ENCODE data around the gene CHRNB1.
"Not testable (repeated sequence)": the region's sequence is repeated elsewhere in the genome, so short reads cannot be mapped to it uniquely, and the experiment has no call there.

The CHRNB1 gene

DNA sequence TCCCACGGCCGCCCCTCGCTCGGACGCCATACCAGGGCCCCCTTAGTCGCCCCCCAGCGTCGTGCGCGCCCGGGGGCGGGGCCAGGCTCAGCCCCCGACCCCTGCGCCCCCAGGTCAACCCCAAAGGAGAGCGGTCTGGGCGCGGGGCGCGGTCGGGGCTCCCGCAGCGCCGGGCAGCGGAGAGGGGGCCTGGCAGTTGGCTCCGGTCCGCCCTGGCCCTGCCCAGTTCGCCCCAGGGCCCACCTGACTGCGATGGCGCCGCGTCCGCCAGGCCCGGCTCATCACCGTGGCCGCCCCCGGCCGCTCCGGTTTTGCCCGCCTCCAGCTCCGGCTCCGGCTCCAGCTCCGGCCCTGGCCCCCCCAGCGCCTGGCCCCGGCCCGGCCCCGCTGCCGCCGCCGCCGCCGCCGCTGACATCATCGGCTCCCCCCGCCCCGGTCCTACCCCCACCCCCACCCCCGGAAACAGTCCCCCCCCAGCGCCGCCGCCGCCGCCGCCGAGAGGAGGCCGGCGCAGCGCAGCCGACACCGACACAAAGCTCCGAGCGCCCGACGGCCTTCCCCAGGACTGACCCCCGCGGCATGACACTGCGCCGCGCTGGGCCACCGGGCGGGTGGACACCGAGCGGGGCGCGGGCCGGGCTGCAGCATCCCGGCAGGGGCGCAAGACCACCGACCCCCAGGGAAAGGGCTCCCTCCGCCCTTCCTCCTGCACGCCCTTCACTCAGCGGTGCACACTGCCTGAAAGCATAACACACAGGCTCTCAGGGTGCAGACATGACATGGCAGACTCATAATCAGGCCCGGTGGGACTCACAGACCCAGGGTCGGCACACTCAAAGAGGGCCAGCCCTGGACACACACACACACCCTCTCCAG lies 34.6 kb downstream of the CHRNB1 start, which contains the start of gene ZBTB4:
Gene ZBTB4 (minus strand): TSS at position 419 of the 876 bp plus-strand sequence. CDS start 12,830 bp downstream, outside the sequence.
- H3K4me3 ChIP-seq (ENCODE audit: low read depth in 1 of 2, low read length in 2 of 2) = peak within 1 kb of the TSS; percentile 65 to 77
- H3K27me3 ChIP-seq (ENCODE audit: insufficient read depth, low read length, poor library complexity) = no peaks in the 10 kb centered on the region
- peak within 1 kb of the TSS; percentile 98 for H3K9ac ChIP-seq (ENCODE audit: low read depth, low read length)
- H4K20me1 ChIP-seq (ENCODE audit: insufficient read depth, low read length) = peaks cover 32% of the 10 kb centered on the region
- no peaks in the 10 kb centered on the region for H3K9me3 ChIP-seq (ENCODE audit: insufficient read depth, low read length, severe bottlenecking)
- peak within 1 kb of the TSS; percentile 73 for H2AFZ ChIP-seq (ENCODE audit: low read depth, low read length)
- H3K79me2 ChIP-seq (ENCODE audit: insufficient read depth, low read length) = peaks cover 61% of the 10 kb centered on the region
- peaks cover 3% of the 10 kb centered on the region for H3K36me3 ChIP-seq (ENCODE audit: insufficient read depth, low read length)
- peak within 1 kb of the TSS; percentile 88 for H3K4me2 ChIP-seq (ENCODE audit: insufficient read depth, low read length)
- H3K27ac ChIP-seq (ENCODE audit: low read length) = peak within 1 kb of the TSS; percentile 81
- peaks cover 40% of the 10 kb centered on the region for H3K4me1 ChIP-seq (ENCODE audit: insufficient read depth, low read length)
- ATAC-seq (ENCODE audit: insufficient read depth, low read depth) (peak; percentile 23; the same call in 2 of the 3 replicates), DNase-seq (peak; percentile 64)
- TF ChIP-seq CTCF (IDR thresholded peaks at IDR 0.05; ENCODE audit: borderline replicate concordance, extremely low read depth, low read length, poor library complexity, severe bottlenecking) = no peak

- peaks cover 60% of the 10 kb centered on the region for H3K79me2 ChIP-seq (ENCODE audit: insufficient read depth, low read length)
- no peak for TF ChIP-seq CTCF (IDR thresholded peaks at IDR 0.05; ENCODE audit: borderline replicate concordance, extremely low read depth, low read length, poor library complexity, severe bottlenecking)
- no peak for TF ChIP-seq EZH2 (IDR thresholded peaks at IDR 0.05; ENCODE audit: borderline replicate concordance, low read depth, low read length, severe bottlenecking)
- peak overlapping the region; percentile 22 to 65; a peak in 3 of 4 replicates for H3K4me3 ChIP-seq (ENCODE audit: low read depth in 1 of 2, low read length in 2 of 2)
Measured at GRCh38 chr17:7480089-7480384, 35.2 kb downstream of the CHRNB1 start.

GRCh38 chr17:7481275-7481674 lies 36.4 kb downstream of the CHRNB1 start, which contains the start of gene SLC35G6:
Gene SLC35G6 (plus strand): TSS chr17:7481446. CDS start chr17:7481517, 71 bp downstream.
- peak within 1 kb of the TSS in 1 of 2 experiments; percentile 65; a peak in 2 of 4 replicates for H3K4me3 ChIP-seq (ENCODE audit: low read depth in 1 of 2, low read length in 2 of 2)
- peak within 1 kb of the TSS; percentile 88 for H3K4me2 ChIP-seq (ENCODE audit: insufficient read depth, low read length)
- peaks cover 60% of the 10 kb centered on the region for H3K79me2 ChIP-seq (ENCODE audit: insufficient read depth, low read length)
- peaks cover 51% of the 10 kb centered on the region for H3K4me1 ChIP-seq (ENCODE audit: insufficient read depth, low read length)
- peak within 1 kb of the TSS; percentile 80 for H3K27ac ChIP-seq (ENCODE audit: low read length)
- not testable (repeated sequence) for H3K9me3 ChIP-seq (ENCODE audit: insufficient read depth, low read length, severe bottlenecking); DNase-seq; H3K27me3 ChIP-seq (ENCODE audit: insufficient read depth, low read length, poor library complexity); H3K36me3 ChIP-seq (ENCODE audit: insufficient read depth, low read length); ATAC-seq (ENCODE audit: insufficient read depth, low read depth)
- peak within 1 kb of the TSS; percentile 98 for H3K9ac ChIP-seq (ENCODE audit: low read depth, low read length)
- peaks cover 38% of the 10 kb centered on the region for H4K20me1 ChIP-seq (ENCODE audit: insufficient read depth, low read length)
- peak within 1 kb of the TSS; percentile 73; the same call in 1 of the 2 replicates for H2AFZ ChIP-seq (ENCODE audit: low read depth, low read length)

More at GRCh38 chr17:7480089-7480384, 35.2 kb downstream of the CHRNB1 start:
- peaks cover 35% of the 10 kb centered on the region for H4K20me1 ChIP-seq (ENCODE audit: insufficient read depth, low read length)
- H2AFZ ChIP-seq (ENCODE audit: low read depth, low read length) = peak overlapping the region; percentile 73
- peak overlapping the region; percentile 88 for H3K4me2 ChIP-seq (ENCODE audit: insufficient read depth, low read length)
- ATAC-seq (ENCODE audit: insufficient read depth, low read depth) = no peak
- H3K9ac ChIP-seq (ENCODE audit: low read depth, low read length) = peak overlapping the region; percentile 98
- H3K27me3 ChIP-seq (ENCODE audit: insufficient read depth, low read length, poor library complexity) = no peaks in the 10 kb centered on the region
- peaks cover 3% of the 10 kb centered on the region for H3K36me3 ChIP-seq (ENCODE audit: insufficient read depth, low read length)
- peaks cover 40% of the 10 kb centered on the region for H3K4me1 ChIP-seq (ENCODE audit: insufficient read depth, low read length)
- no peaks in the 10 kb centered on the region for H3K9me3 ChIP-seq (ENCODE audit: insufficient read depth, low read length, severe bottlenecking)
- peak overlapping the region; percentile 80 for H3K27ac ChIP-seq (ENCODE audit: low read length)
- DNase-seq = no peak

- H3K27me3 ChIP-seq (ENCODE audit: insufficient read depth, low read length, poor library complexity); H3K9me3 ChIP-seq (ENCODE audit: insufficient read depth, low read length, severe bottlenecking); ATAC-seq (ENCODE audit: insufficient read depth, low read depth); H3K36me3 ChIP-seq (ENCODE audit: insufficient read depth, low read length); H3K27ac ChIP-seq (ENCODE audit: low read length); H2AFZ ChIP-seq (ENCODE audit: low read depth, low read length); DNase-seq; H3K4me3 ChIP-seq (ENCODE audit: low read depth in 1 of 2, low read length in 2 of 2): not testable (repeated sequence)
- peaks cover 40% of the 10 kb centered on the region for H4K20me1 ChIP-seq (ENCODE audit: insufficient read depth, low read length)
- H3K4me1 ChIP-seq (ENCODE audit: insufficient read depth, low read length) = peaks cover 59% of the 10 kb centered on the region
- H3K9ac ChIP-seq (ENCODE audit: low read depth, low read length) = peak overlapping the region; percentile 98; the same call in 1 of the 2 replicates
- peak overlapping the region; percentile 70; the same call in 1 of the 2 replicates for H3K4me2 ChIP-seq (ENCODE audit: insufficient read depth, low read length)
- peaks cover 60% of the 10 kb centered on the region for H3K79me2 ChIP-seq (ENCODE audit: insufficient read depth, low read length)
Measured at GRCh38 chr17:7481842-7482741, 37.2 kb downstream of the CHRNB1 start.

GRCh38 chr17:7482742-7483088 lies 37.9 kb downstream of the CHRNB1 start:
- not testable (repeated sequence) for H2AFZ ChIP-seq (ENCODE audit: low read depth, low read length); H3K9me3 ChIP-seq (ENCODE audit: insufficient read depth, low read length, severe bottlenecking); ATAC-seq (ENCODE audit: insufficient read depth, low read depth); DNase-seq; H3K27me3 ChIP-seq (ENCODE audit: insufficient read depth, low read length, poor library complexity)
- Histone ChIP-seq H3K79me2 (ENCODE audit: insufficient read depth, low read length) (peaks cover 60% of the 10 kb centered on the region), H3K4me2 (ENCODE audit: insufficient read depth, low read length) (peak overlapping the region; percentile 70), H3K4me3 (ENCODE audit: low read depth in 1 of 2, low read length in 2 of 2) (peak overlapping the region in 1 of 2 experiments; percentile 70; a peak in 2 of 4 replicates), H3K9ac (ENCODE audit: low read depth, low read length) (peak overlapping the region; percentile 98), H3K27ac (ENCODE audit: low read length) (peak overlapping the region; percentile 100), H3K36me3 (ENCODE audit: insufficient read depth, low read length) (peaks cover 13% of the 10 kb centered on the region), H4K20me1 (ENCODE audit: insufficient read depth, low read length) (peaks cover 40% of the 10 kb centered on the region), H3K4me1 (ENCODE audit: insufficient read depth, low read length) (peaks cover 59% of the 10 kb centered on the region)
